Lung (tissue), 12 donors: ENCODE results near the gene RNF128. TPM values are rescaled to one million over a fixed set of nuclear protein-coding genes. Genes with fewer than 3 reads are reported as not detected.

ENCODE experiments used
- ATAC-seq: fragments of 200-7000 bp; cut with Tn5 transposase; one replicate; pipeline ENCODE4 v1.9.1; 2020; ENCODE audit warnings: moderate number of reproducible peaks; ENCODE audit not compliant: insufficient read depth, low FRiP score
- DNase-seq, 3 donors: peaks; one replicate each; pipeline ENCODE4 v3.0.0-alpha.2; 2013 to 2017
- H3K27ac ChIP-seq, 2 donors: one replicate each; pipeline ENCODE4 v1.5.1; 2013; ENCODE audit warnings: mild to moderate bottlenecking in 2 of 2, moderate library complexity in 2 of 2, control low read depth in 1 of 2, inconsistent platforms in 1 of 2, low read depth in 1 of 2, low read length in 1 of 2
- H3K27me3 ChIP-seq, 3 donors: one replicate each; pipeline ENCODE4 v1.5.1; 2013; ENCODE audit warnings: low read length in 2 of 3; ENCODE audit not compliant: control insufficient read depth in 3 of 3, insufficient read depth in 3 of 3
- H3K36me3 ChIP-seq, 4 donors: one replicate each; pipeline ENCODE4 v1.5.1; 2013; ENCODE audit warnings: low read length in 4 of 4, mild to moderate bottlenecking in 1 of 4, moderate library complexity in 1 of 4; ENCODE audit not compliant: control insufficient read depth in 4 of 4, insufficient read depth in 4 of 4
- H3K4me1 ChIP-seq, 5 donors: one replicate each; pipeline ENCODE4 v1.5.1; 2013; ENCODE audit warnings: low read length in 5 of 5, mild to moderate bottlenecking in 2 of 5, moderate library complexity in 1 of 5; ENCODE audit not compliant: control insufficient read depth in 5 of 5, insufficient read depth in 5 of 5
- H3K4me3 ChIP-seq: one replicate; pipeline ENCODE4 v1.5.1; 2013; ENCODE audit warnings: mild to moderate bottlenecking, control low read depth, moderate library complexity
- H3K9ac ChIP-seq, 2 donors: one replicate each; pipeline ENCODE4 v1.5.1; 2013; ENCODE audit warnings: low read length in 2 of 2, control low read depth in 1 of 2; ENCODE audit not compliant: insufficient read depth in 1 of 2
- H3K9me3 ChIP-seq, 4 donors: one replicate each; pipeline ENCODE4 v1.5.1; 2013; ENCODE audit warnings: low read length in 3 of 4, mild to moderate bottlenecking in 1 of 4, moderate library complexity in 1 of 4; ENCODE audit not compliant: control insufficient read depth in 4 of 4, insufficient read depth in 3 of 4
- CTCF ChIP-seq: IDR thresholded peaks from 2 replicates; pipeline ENCODE4 v1.5.1; 2012; ENCODE audit warnings: mild to moderate bottlenecking; ENCODE audit errors: control extremely low read depth, extremely low read depth
- WGBS, 2 donors: extraction: QIAGEN DNeasy Blood & Tissue Kit; methylation state at CpG; one replicate each; pipeline ENCODE4 v1.1.7; 2013; 5-methylcytosine and 5-hydroxymethylcytosine counted together
- polyA plus RNA-seq, 2 donors: library from polyadenylated mRNA; stranded (reverse); fragments of 200-250 nt; gene quantifications; one replicate each; pipeline ENCODE4 v1.2.1, GENCODE V29; 2013
- total RNA-seq, 2 donors: library from RNA; depleted of rRNA in 1 of 2; stranded (reverse); fragments of >200 nt in 1 of 2; gene quantifications; one replicate each; pipeline ENCODE4 v1.2.1, GENCODE V29; 2014 to 2021
- donor health status: control.
- donor health status: control.
- donor health status: Bipolar disorder and iron deficiency.
- donor health status: healthy.
- donor health status: DM: yes; HTN: yes; CAD: no.

RNF128 gene
- total and polyA plus RNA-seq, 4 donors, result 5.2 to 13.3 (median 9.7) TPM

GRCh38 chrX:106728337-106728736, 1.8 kb downstream of the RNF128 start:
- Histone ChIP-seq H3K36me3 (no peaks in the 10 kb centered on the region), H3K27ac (no peak overlapping the region), H3K4me1 (peaks cover 0 to 3% (median 0%) of the 10 kb centered on the region in 5 donors), H3K27me3 (peaks cover 0 to 69% (median 50%) of the 10 kb centered on the region in 3 donors), H3K4me3 (no peak overlapping the region), H3K9me3 (no peaks in the 10 kb centered on the region), H3K9ac (no peak overlapping the region)
- 66 to 75% methylated on average over 2 of the region's 2 CpGs for WGBS, 2 donors
- DNase-seq (peak in 1 of 3 donors; percentile 3), ATAC-seq (no peak)
- no peak for TF ChIP-seq CTCF

DNA sequence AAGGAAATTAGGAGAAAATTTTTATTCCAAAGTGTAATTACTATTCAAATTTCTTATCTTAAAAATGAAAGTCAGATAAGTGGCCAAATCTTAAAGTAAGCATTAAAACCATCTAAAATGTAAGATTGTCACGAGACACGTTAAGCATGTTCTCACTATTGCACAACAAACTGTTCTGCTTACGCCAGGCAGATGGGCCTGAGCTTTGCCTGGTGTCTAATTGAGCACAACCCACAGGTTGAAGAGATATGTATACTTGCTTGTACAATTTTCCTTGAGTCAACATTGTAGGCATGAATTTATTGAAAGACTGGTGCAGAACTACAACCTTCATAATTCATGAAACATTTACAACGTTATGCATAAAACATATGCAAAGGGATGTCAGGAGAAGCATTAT, 3.9 kb downstream of the RNF128 start:
- 43 to 71% methylated on average over 4 of the region's 4 CpGs for WGBS, 2 donors
- no peak overlapping the region for H3K9ac ChIP-seq
- H3K27ac ChIP-seq, result no peak overlapping the region
- no peak overlapping the region for H3K4me3 ChIP-seq
- TF ChIP-seq CTCF, result no peak
- no peaks in the 10 kb centered on the region for H3K36me3 ChIP-seq
- H3K9me3 ChIP-seq, result no peaks in the 10 kb centered on the region
- ATAC-seq (no peak), DNase-seq (peak in 1 of 3 donors; percentile 20)
- H3K4me1 ChIP-seq, result peaks cover 0 to 3% (median 0%) of the 10 kb centered on the region in 5 donors
- H3K27me3 ChIP-seq, result peaks cover 3 to 60% (median 33%) of the 10 kb centered on the region in 3 donors

GRCh38 chrX:106731590-106731989, 5.1 kb downstream of the RNF128 start:
- no peak for ATAC-seq

More at GRCh38 chrX:106731590-106731989, 5.1 kb downstream of the RNF128 start:
- Histone ChIP-seq H3K4me1 (no peaks in the 10 kb centered on the region), H3K9ac (no peak overlapping the region), H3K4me3 (no peak overlapping the region), H3K27ac (no peak overlapping the region), H3K9me3 (no peaks in the 10 kb centered on the region), H3K36me3 (no peaks in the 10 kb centered on the region), H3K27me3 (peaks cover 3 to 49% (median 24%) of the 10 kb centered on the region in 3 donors)
- no peak for TF ChIP-seq CTCF
- no peak for DNase-seq
